Mesendoderm (in vitro differentiated cells): ENCODE data around the gene CADPS.

Experiments
- DNase-seq: peaks from one replicate; pipeline ENCODE4 v3.0.0; 2013
- H2AK5ac ChIP-seq: 2 replicates; pipeline ENCODE4 v1.6.1; 2013; ENCODE audit warnings: low read length, inconsistent platforms
- H2BK120ac ChIP-seq: 2 replicates; pipeline ENCODE4 v1.6.1; 2013; ENCODE audit warnings: low read depth, mild to moderate bottlenecking, low read length, moderate library complexity, mixed read lengths
- H2BK15ac ChIP-seq: replicated peaks from 2 replicates; pipeline ENCODE4 v1.6.1; 2013; ENCODE audit warnings: low read depth, mild to moderate bottlenecking, moderate library complexity
- H2BK5ac ChIP-seq: 2 replicates; pipeline ENCODE4 v1.6.1; 2013; ENCODE audit warnings: low read length, inconsistent platforms
- H3K18ac ChIP-seq: 2 replicates; pipeline ENCODE4 v1.6.1; 2013; ENCODE audit warnings: mild to moderate bottlenecking, low read length, mixed read lengths
- H3K23ac ChIP-seq: one replicate; pipeline ENCODE4 v1.6.1; 2013; ENCODE audit warnings: low read length
- H3K27ac ChIP-seq: 2 replicates; pipeline ENCODE4 v1.5.1; 2013; ENCODE audit warnings: low read depth, mild to moderate bottlenecking, inconsistent platforms, low read length, moderate library complexity
- H3K27me3 ChIP-seq: 2 replicates; pipeline ENCODE4 v1.6.1; 2013; ENCODE audit warnings: low read length, control low read depth, mild to moderate bottlenecking, inconsistent platforms; ENCODE audit not compliant: insufficient read depth, poor library complexity
- H3K36me3 ChIP-seq: 2 replicates; pipeline ENCODE4 v1.6.1; 2013; ENCODE audit warnings: low read length, inconsistent platforms; ENCODE audit not compliant: control insufficient read depth, insufficient read depth
- H3K4ac ChIP-seq: one replicate; pipeline ENCODE4 v1.6.1; 2013; ENCODE audit warnings: low read depth, mild to moderate bottlenecking, low read length, moderate library complexity
- H3K4me1 ChIP-seq: 2 replicates; pipeline ENCODE4 v1.6.1; 2013; ENCODE audit warnings: low read depth, low read length, inconsistent platforms; ENCODE audit not compliant: control insufficient read depth
- H3K4me2 ChIP-seq: 2 replicates; pipeline ENCODE4 v1.6.1; 2013; ENCODE audit warnings: low read length
- H3K4me3 ChIP-seq: 2 replicates; pipeline ENCODE4 v1.5.1; 2013; ENCODE audit warnings: mild to moderate bottlenecking, low read length
- H3K56ac ChIP-seq: one replicate; pipeline ENCODE4 v1.6.1; 2013; ENCODE audit warnings: low read length
- H3K79me1 ChIP-seq: 2 replicates; pipeline ENCODE4 v1.6.1; 2013; ENCODE audit warnings: low read length, inconsistent platforms
- H3K79me2 ChIP-seq: 2 replicates; pipeline ENCODE4 v1.6.1; 2013; ENCODE audit warnings: mild to moderate bottlenecking, low read length; ENCODE audit not compliant: control insufficient read depth, insufficient read depth
- H3K9ac ChIP-seq: 2 replicates; pipeline ENCODE4 v1.6.1; 2013; ENCODE audit warnings: low read length, inconsistent platforms
- H4K5ac ChIP-seq: one replicate; pipeline ENCODE4 v1.6.1; 2013; ENCODE audit warnings: low read length
- H4K8ac ChIP-seq: one replicate; pipeline ENCODE4 v1.6.1; 2013; ENCODE audit warnings: low read depth, mild to moderate bottlenecking, control low read depth, low read length, moderate library complexity
- WGBS: extraction: QIAGEN DNeasy Blood & Tissue Kit; methylation state at CpG from one replicate; pipeline ENCODE4 v1.1.7; 2013; ENCODE audit warnings: low lambda C conversion rate, missing lambda C conversion rate; ENCODE audit not compliant: insufficient coverage; ENCODE audit errors: extremely low coverage; 5-methylcytosine and 5-hydroxymethylcytosine counted together

The CADPS gene

GRCh38 chr3:62414786-62415185, 460.4 kb downstream of the CADPS start:
- no peak overlapping the region for H2BK5ac ChIP-seq
- DNase-seq = peak; percentile 70
- no peaks in the 10 kb centered on the region for H3K79me2 ChIP-seq
- H3K9ac ChIP-seq = no peak overlapping the region
- H4K5ac ChIP-seq = no peak overlapping the region
- H3K36me3 ChIP-seq = no peaks in the 10 kb centered on the region
- H3K27ac ChIP-seq = no peak overlapping the region
- no peak overlapping the region for H3K56ac ChIP-seq
- no peak overlapping the region for H2BK120ac ChIP-seq
- H3K4me2 ChIP-seq = no peak overlapping the region
- H3K79me1 ChIP-seq = no peaks in the 10 kb centered on the region
- no peak overlapping the region for H3K4me3 ChIP-seq
- peaks cover 2% of the 10 kb centered on the region for H3K4me1 ChIP-seq
- H4K8ac ChIP-seq = no peak overlapping the region
- H3K27me3 ChIP-seq = no peaks in the 10 kb centered on the region
- H2AK5ac ChIP-seq = no peak overlapping the region
- H2BK15ac ChIP-seq = no peak overlapping the region
- no CpG with 5 or more reads among the region's 11 CpGs for WGBS
- no peak overlapping the region for H3K4ac ChIP-seq
- no peak overlapping the region for H3K18ac ChIP-seq
- no peak overlapping the region for H3K23ac ChIP-seq

- Histone ChIP-seq H2AK5ac (no peak overlapping the region), H2BK120ac (no peak overlapping the region), H3K4me3 (no peak overlapping the region), H3K36me3 (no peaks in the 10 kb centered on the region), H3K79me1 (no peaks in the 10 kb centered on the region), H3K4me2 (no peak overlapping the region), H3K18ac (no peak overlapping the region), H3K4me1 (peaks cover 2% of the 10 kb centered on the region), H2BK15ac (no peak overlapping the region), H3K4ac (no peak overlapping the region), H3K79me2 (no peaks in the 10 kb centered on the region), H3K56ac (no peak overlapping the region), H4K8ac (no peak overlapping the region), H3K27ac (no peak overlapping the region), H2BK5ac (no peak overlapping the region), H3K9ac (no peak overlapping the region), H3K23ac (no peak overlapping the region), H3K27me3 (no peaks in the 10 kb centered on the region), H4K5ac (no peak overlapping the region)
- no peak for DNase-seq
- WGBS = no CpG with 5 or more reads among the region's 2 CpGs
Observed at GRCh38 chr3:62413687-62414086, 461.5 kb downstream of the CADPS start.

GRCh38 chr3:62406945-62407344, 468.3 kb downstream of the CADPS start:
- Histone ChIP-seq H3K56ac (no peak overlapping the region), H2BK5ac (no peak overlapping the region), H3K9ac (no peak overlapping the region), H3K27ac (no peak overlapping the region), H3K79me2 (no peaks in the 10 kb centered on the region), H2AK5ac (no peak overlapping the region), H3K36me3 (no peaks in the 10 kb centered on the region), H3K4me3 (no peak overlapping the region), H3K27me3 (no peaks in the 10 kb centered on the region), H3K79me1 (no peaks in the 10 kb centered on the region), H3K23ac (no peak overlapping the region), H3K18ac (no peak overlapping the region), H4K8ac (no peak overlapping the region), H2BK120ac (no peak overlapping the region), H4K5ac (no peak overlapping the region), H3K4me1 (no peaks in the 10 kb centered on the region), H2BK15ac (no peak overlapping the region), H3K4ac (no peak overlapping the region), H3K4me2 (no peak overlapping the region)
- no peak for DNase-seq
- no CpG with 5 or more reads among the region's 2 CpGs for WGBS

- Histone ChIP-seq H4K5ac (no peak overlapping the region), H3K9ac (no peak overlapping the region), H3K4me1 (no peaks in the 10 kb centered on the region), H3K4ac (no peak overlapping the region), H2BK120ac (no peak overlapping the region), H3K4me2 (no peak overlapping the region), H2BK15ac (no peak overlapping the region), H3K4me3 (no peak overlapping the region), H3K27me3 (no peaks in the 10 kb centered on the region), H3K79me2 (no peaks in the 10 kb centered on the region), H3K56ac (no peak overlapping the region), H3K79me1 (no peaks in the 10 kb centered on the region), H4K8ac (no peak overlapping the region), H2BK5ac (no peak overlapping the region), H3K27ac (no peak overlapping the region), H3K36me3 (no peaks in the 10 kb centered on the region), H2AK5ac (no peak overlapping the region), H3K23ac (no peak overlapping the region), H3K18ac (no peak overlapping the region)
- no peak for DNase-seq
- WGBS = no CpG with 5 or more reads among the region's 6 CpGs
Observed at GRCh38 chr3:62405566-62405965, 469.6 kb downstream of the CADPS start.

- H3K79me1 ChIP-seq = no peaks in the 10 kb centered on the region
- no peak overlapping the region for H4K8ac ChIP-seq
- WGBS = no CpG with 5 or more reads among the region's 6 CpGs
- no peaks in the 10 kb centered on the region for H3K36me3 ChIP-seq
- H3K4ac ChIP-seq = no peak overlapping the region
- no peaks in the 10 kb centered on the region for H3K27me3 ChIP-seq
- H2AK5ac ChIP-seq = no peak overlapping the region
- no peaks in the 10 kb centered on the region for H3K79me2 ChIP-seq
- no peak for DNase-seq
- H3K9ac ChIP-seq = no peak overlapping the region
- H3K56ac ChIP-seq = no peak overlapping the region
- no peak overlapping the region for H2BK5ac ChIP-seq
- no peak overlapping the region for H3K27ac ChIP-seq
- no peak overlapping the region for H3K4me2 ChIP-seq
- H2BK120ac ChIP-seq = no peak overlapping the region
- no peak overlapping the region for H3K23ac ChIP-seq
- no peak overlapping the region for H4K5ac ChIP-seq
- no peaks in the 10 kb centered on the region for H3K4me1 ChIP-seq
- no peak overlapping the region for H3K4me3 ChIP-seq
- H3K18ac ChIP-seq = no peak overlapping the region
- no peak overlapping the region for H2BK15ac ChIP-seq
Observed at GRCh38 chr3:62405135-62405534, 470.1 kb downstream of the CADPS start.

- Histone ChIP-seq H3K4me3 (no peak overlapping the region), H2AK5ac (no peak overlapping the region), H3K27me3 (no peaks in the 10 kb centered on the region), H3K18ac (no peak overlapping the region), H2BK5ac (no peak overlapping the region), H3K36me3 (no peaks in the 10 kb centered on the region), H2BK15ac (no peak overlapping the region), H3K4me2 (no peak overlapping the region), H3K56ac (no peak overlapping the region), H3K27ac (no peak overlapping the region), H3K79me1 (no peaks in the 10 kb centered on the region), H2BK120ac (no peak overlapping the region), H4K5ac (no peak overlapping the region), H3K4ac (no peak overlapping the region), H3K23ac (no peak overlapping the region), H3K79me2 (no peaks in the 10 kb centered on the region), H4K8ac (no peak overlapping the region), H3K4me1 (no peaks in the 10 kb centered on the region), H3K9ac (no peak overlapping the region)
- DNase-seq = no peak
- WGBS = no CpG with 5 or more reads among the region's 8 CpGs
Observed at GRCh38 chr3:62404321-62404720, 470.9 kb downstream of the CADPS start.
